Stimulated activated CD8-positive, alpha-beta memory T cell treated with anti-CD3 and anti-CD28 coated beads, Interleukin-15, amount 100 ng/mL, for 48 hours (primary cell): Measurements from ENCODE around the gene TMEM208.

Experiments
- DNase-seq, 2 donors: peaks; one replicate each; pipeline ENCODE4 v3.0.0-alpha.2; 2020; ENCODE audit warnings: low read depth in 2 of 2

TMEM208 gene

GRCh38 chr16:67277999-67278772 is 51.3 kb downstream of the TMEM208 start:
- no peak for DNase-seq
